NT2/D1 (cell line): Measurements from ENCODE around the gene HSD17B14.
"Not testable (repeated sequence)": the region's sequence is repeated elsewhere in the genome, so short reads cannot be mapped to it uniquely, and the experiment has no call there.

Source experiments
- DNase-seq: peaks from one replicate; pipeline ENCODE4 v3.0.0-alpha.2; 2011; ENCODE audit warnings: low read depth, low spot score
- H3K27me3 ChIP-seq: 2 replicates; pipeline ENCODE4 v1.6.0; 2011; ENCODE audit warnings: mild to moderate bottlenecking; ENCODE audit not compliant: insufficient read length, insufficient read depth
- H3K36me3 ChIP-seq: 2 replicates; pipeline ENCODE4 v1.6.1; 2011; ENCODE audit warnings: mild to moderate bottlenecking, low read length, mixed read lengths; ENCODE audit not compliant: insufficient read depth, insufficient read length
- H3K4me1 ChIP-seq: 2 replicates; pipeline ENCODE4 v1.5.1; 2011; ENCODE audit not compliant: insufficient read depth, insufficient read length
- H3K4me3 ChIP-seq: 2 replicates; pipeline ENCODE4 v1.5.1; 2011; ENCODE audit warnings: low read depth; ENCODE audit not compliant: insufficient read length
- H3K9ac ChIP-seq: 2 replicates; pipeline ENCODE4 v1.6.0; 2011; ENCODE audit warnings: low read depth; ENCODE audit not compliant: insufficient read length
- H3K9me3 ChIP-seq: 2 replicates; pipeline ENCODE4 v1.5.1; 2011; ENCODE audit warnings: mild to moderate bottlenecking, low read length; ENCODE audit not compliant: insufficient read depth
- SUZ12 ChIP-seq: IDR thresholded peaks from 2 replicates; pipeline ENCODE4 v1.6.1; 2011; ENCODE audit not compliant: insufficient read length, insufficient read depth; ENCODE audit errors: extremely low read depth
- YY1 ChIP-seq: IDR thresholded peaks from 2 replicates; pipeline ENCODE4 v1.6.1; 2011; ENCODE audit not compliant: insufficient read length, insufficient read depth
- ZNF274 ChIP-seq: IDR thresholded peaks from 2 replicates; pipeline ENCODE4 v1.6.1; 2011; ENCODE audit warnings: mild to moderate bottlenecking, low read depth, low read length

HSD17B14 gene

GRCh38 chr19:48858984-48859710, 22.9 kb upstream of the HSD17B14 start:
- Histone ChIP-seq H3K9ac (no peak overlapping the region), H3K4me1 (peaks cover 3% of the 10 kb centered on the region), H3K4me3 (no peak overlapping the region), H3K27me3 (no peaks in the 10 kb centered on the region), H3K9me3 (no peaks in the 10 kb centered on the region), H3K36me3 (no peaks in the 10 kb centered on the region)
- TF ChIP-seq ZNF274 (no peak), YY1 (no peak), SUZ12 (no peak)
- DNase-seq = no peak

GRCh38 chr19:48856921-48857320, 20.6 kb upstream of the HSD17B14 start:
- Histone ChIP-seq H3K9ac (no peak overlapping the region), H3K36me3 (no peaks in the 10 kb centered on the region), H3K4me3 (no peak overlapping the region), H3K27me3 (no peaks in the 10 kb centered on the region), H3K9me3 (no peaks in the 10 kb centered on the region), H3K4me1 (peaks cover 3% of the 10 kb centered on the region)
- TF ChIP-seq SUZ12 (no peak), ZNF274 (no peak), YY1 (no peak)
- no peak for DNase-seq

GRCh38 chr19:48854103-48854502, 17.8 kb upstream of the HSD17B14 start:
- no peaks in the 10 kb centered on the region for H3K27me3 ChIP-seq
- TF ChIP-seq SUZ12 (no peak), YY1 (no peak), ZNF274 (no peak)
- no peak for DNase-seq
- no peak overlapping the region for H3K4me3 ChIP-seq
- H3K9ac ChIP-seq = no peak overlapping the region
- no peaks in the 10 kb centered on the region for H3K36me3 ChIP-seq
- peaks cover 3% of the 10 kb centered on the region for H3K4me1 ChIP-seq
- H3K9me3 ChIP-seq = no peaks in the 10 kb centered on the region

GRCh38 chr19:48853483-48853882, 17.2 kb upstream of the HSD17B14 start:
- no peak for DNase-seq
- H3K4me3 ChIP-seq = no peak overlapping the region
- TF ChIP-seq ZNF274 = no peak
- no peak for TF ChIP-seq YY1
- no peak for TF ChIP-seq SUZ12
- no peaks in the 10 kb centered on the region for H3K27me3 ChIP-seq
- peaks cover 3% of the 10 kb centered on the region for H3K4me1 ChIP-seq
- H3K36me3 ChIP-seq = no peaks in the 10 kb centered on the region
- H3K9ac ChIP-seq = no peak overlapping the region
- H3K9me3 ChIP-seq = no peaks in the 10 kb centered on the region

- Histone ChIP-seq H3K27me3 (no peaks in the 10 kb centered on the region), H3K9ac (no peak overlapping the region), H3K4me3 (no peak overlapping the region), H3K9me3 (no peaks in the 10 kb centered on the region), H3K36me3 (no peaks in the 10 kb centered on the region), H3K4me1 (no peaks in the 10 kb centered on the region)
- TF ChIP-seq SUZ12 = no peak
- no peak for TF ChIP-seq YY1
- no peak for TF ChIP-seq ZNF274
- no peak for DNase-seq
Measured at GRCh38 chr19:48852292-48852691, 16.0 kb upstream of the HSD17B14 start.

GRCh38 chr19:48846659-48847058, 10.4 kb upstream of the HSD17B14 start:
- H3K27me3 ChIP-seq, DNase-seq, H3K9me3 ChIP-seq, H3K9ac ChIP-seq, H3K4me3 ChIP-seq, H3K4me1 ChIP-seq, H3K36me3 ChIP-seq: not testable (repeated sequence)

- no peak overlapping the region for H3K9ac ChIP-seq
- no peaks in the 10 kb centered on the region for H3K27me3 ChIP-seq
- no peak for DNase-seq
- no peaks in the 10 kb centered on the region for H3K4me1 ChIP-seq
- no peak overlapping the region for H3K4me3 ChIP-seq
- no peak for TF ChIP-seq ZNF274
- no peak for TF ChIP-seq SUZ12
- TF ChIP-seq YY1 = no peak
- H3K9me3 ChIP-seq = peaks cover 4% of the 10 kb centered on the region; the same call in 1 of the 2 replicates
- peaks cover 4% of the 10 kb centered on the region for H3K36me3 ChIP-seq
Measured at GRCh38 chr19:48845384-48845783, 9.1 kb upstream of the HSD17B14 start.

- Histone ChIP-seq H3K9ac (no peak overlapping the region), H3K27me3 (no peaks in the 10 kb centered on the region), H3K9me3 (peaks cover 4% of the 10 kb centered on the region; the same call in 1 of the 2 replicates), H3K4me3 (no peak overlapping the region), H3K36me3 (peaks cover 4% of the 10 kb centered on the region), H3K4me1 (no peaks in the 10 kb centered on the region)
- TF ChIP-seq YY1 = no peak
- TF ChIP-seq SUZ12 = no peak
- no peak for TF ChIP-seq ZNF274
- no peak for DNase-seq
Measured at GRCh38 chr19:48844472-48844871, 8.2 kb upstream of the HSD17B14 start.
